ENCODE results near the gene SMC5. TPM values are rescaled to one million over a fixed set of nuclear protein-coding genes. Genes with fewer than 3 reads are reported as not detected.

Gene SMC5
- total and polyA plus RNA-seq, 8 donors, result 7.9 to 93.8 (median 14.6) TPM

- Histone ChIP-seq H3K4me1 (no peaks in the 10 kb centered on the region), H3K4me3 (no peak overlapping the region), H3K27me3 (no peaks in the 10 kb centered on the region), H3K36me3 (peaks cover 0 to 33% (median 29%) of the 10 kb centered on the region in 4 donors), H3K27ac (no peak overlapping the region), H3K9me3 (no peaks in the 10 kb centered on the region)
- TF ChIP-seq CTCF (IDR thresholded peaks at IDR 0.05) (no peak), POLR2A (IDR thresholded peaks at IDR 0.05) (no peak), EP300 (IDR thresholded peaks at IDR 0.05) (no peak), POLR2AphosphoS5 (IDR thresholded peaks at IDR 0.05) (no peak)
- DNase-seq, result no peak
- intact Hi-C loops (cut with DNase I; ENCODE audit: low total_unique reads), result no loop called here
- WGBS, 5 donors, result 73 to 88% (median 79%) methylated on average over 1 of the region's 1 CpG
These were observed 36.4 kb upstream of the SMC5 start for GRCh38 chr9:70222354-70222753.

GRCh38 chr9:70228118-70228517 is 30.7 kb upstream of the SMC5 start:
- TF ChIP-seq POLR2A (IDR thresholded peaks at IDR 0.05), result no peak
- no peak for TF ChIP-seq EP300 (IDR thresholded peaks at IDR 0.05)
- TF ChIP-seq POLR2AphosphoS5 (IDR thresholded peaks at IDR 0.05), result no peak
- TF ChIP-seq CTCF (IDR thresholded peaks at IDR 0.05), result no peak
- H3K4me1 ChIP-seq, result peaks cover 0 to 19% (median 4%) of the 10 kb centered on the region in 4 donors
- H3K36me3 ChIP-seq, result peaks cover 0 to 13% (median 9%) of the 10 kb centered on the region in 4 donors
- no peaks in the 10 kb centered on the region for H3K9me3 ChIP-seq
- H3K27me3 ChIP-seq, result no peaks in the 10 kb centered on the region
- DNase-seq, result no peak
- H3K4me3 ChIP-seq, result no peak overlapping the region
- intact Hi-C loops (cut with DNase I; ENCODE audit: low total_unique reads), result no loop called here
- peak overlapping the region in 1 of 5 donors; percentile 41 for H3K27ac ChIP-seq
- WGBS, 5 donors, result 53 to 65% (median 58%) methylated on average over 2 of the region's 2 CpGs

GRCh38 chr9:70228611-70229010 is 30.2 kb upstream of the SMC5 start:
- peaks cover 0 to 19% (median 4%) of the 10 kb centered on the region in 4 donors for H3K4me1 ChIP-seq
- TF ChIP-seq CTCF (IDR thresholded peaks at IDR 0.05), result no peak
- TF ChIP-seq POLR2AphosphoS5 (IDR thresholded peaks at IDR 0.05), result no peak
- TF ChIP-seq EP300 (IDR thresholded peaks at IDR 0.05), result no peak
- TF ChIP-seq POLR2A (IDR thresholded peaks at IDR 0.05), result no peak
- no peaks in the 10 kb centered on the region for H3K9me3 ChIP-seq
- intact Hi-C loops (cut with DNase I; ENCODE audit: low total_unique reads), result no loop called here
- WGBS, 5 donors, result 79 to 86% (median 86%) methylated on average over 2 of the region's 2 CpGs
- H3K27ac ChIP-seq, result peak overlapping the region in 1 of 5 donors; percentile 41
- DNase-seq, result no peak
- H3K36me3 ChIP-seq, result peaks cover 0 to 13% (median 9%) of the 10 kb centered on the region in 4 donors
- H3K4me3 ChIP-seq, result no peak overlapping the region
- H3K27me3 ChIP-seq, result no peaks in the 10 kb centered on the region

DNA sequence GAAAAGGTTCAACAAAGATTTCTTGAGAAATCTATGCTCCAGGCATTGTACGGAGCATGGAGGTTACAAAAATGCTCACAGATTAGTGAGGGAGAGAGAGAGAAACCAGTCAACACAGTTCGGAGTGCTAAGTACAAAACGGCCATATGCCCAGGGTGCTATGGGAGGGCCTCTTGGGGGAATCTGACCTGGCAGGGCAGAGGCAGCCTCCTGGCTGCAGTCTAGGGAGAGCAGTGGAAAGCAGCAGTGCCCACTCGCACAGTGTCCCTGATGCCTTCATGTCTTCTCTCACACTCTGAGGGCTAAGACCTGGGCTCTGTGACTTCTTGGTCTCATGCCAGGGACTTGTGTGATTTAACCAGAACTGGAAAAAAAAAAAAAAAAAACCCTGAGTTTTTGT is 29.8 kb upstream of the SMC5 start:
- no peaks in the 10 kb centered on the region for H3K9me3 ChIP-seq
- no peaks in the 10 kb centered on the region for H3K27me3 ChIP-seq
- intact Hi-C loops (cut with DNase I; ENCODE audit: low total_unique reads), result no loop called here
- peaks cover 0 to 12% (median 8%) of the 10 kb centered on the region in 4 donors for H3K36me3 ChIP-seq
- H3K27ac ChIP-seq, result peak overlapping the region in 1 of 5 donors; percentile 41
- no peak overlapping the region for H3K4me3 ChIP-seq
- peak in 1 of 2 donors; percentile 16 for DNase-seq
- H3K4me1 ChIP-seq, result peaks cover 0 to 19% (median 4%) of the 10 kb centered on the region in 4 donors
- WGBS, 5 donors, result 64 to 86% (median 74%) methylated on average over 4 of the region's 4 CpGs
- TF ChIP-seq EP300 (IDR thresholded peaks at IDR 0.05) (no peak), POLR2AphosphoS5 (IDR thresholded peaks at IDR 0.05) (no peak), CTCF (IDR thresholded peaks at IDR 0.05) (no peak), POLR2A (IDR thresholded peaks at IDR 0.05) (no peak)
